Measurements from ENCODE around the gene TBC1D24. TPM values are rescaled to one million over a fixed set of nuclear protein-coding genes. Genes with fewer than 3 reads are reported as not detected.
"Not testable (repeated sequence)": the region's sequence is repeated elsewhere in the genome, so short reads cannot be mapped to it uniquely, and the experiment has no call there.

TBC1D24 gene
- 11.8 TPM for total RNA-seq
- long read RNA-seq, full-length matches to known transcripts = 3 of 8 reads
- long read RNA-seq, partial matches to known transcripts = 2 of 8 reads
- long read RNA-seq, other reads (novel, unspliced or antisense) = 3 of 8 reads

DNA sequence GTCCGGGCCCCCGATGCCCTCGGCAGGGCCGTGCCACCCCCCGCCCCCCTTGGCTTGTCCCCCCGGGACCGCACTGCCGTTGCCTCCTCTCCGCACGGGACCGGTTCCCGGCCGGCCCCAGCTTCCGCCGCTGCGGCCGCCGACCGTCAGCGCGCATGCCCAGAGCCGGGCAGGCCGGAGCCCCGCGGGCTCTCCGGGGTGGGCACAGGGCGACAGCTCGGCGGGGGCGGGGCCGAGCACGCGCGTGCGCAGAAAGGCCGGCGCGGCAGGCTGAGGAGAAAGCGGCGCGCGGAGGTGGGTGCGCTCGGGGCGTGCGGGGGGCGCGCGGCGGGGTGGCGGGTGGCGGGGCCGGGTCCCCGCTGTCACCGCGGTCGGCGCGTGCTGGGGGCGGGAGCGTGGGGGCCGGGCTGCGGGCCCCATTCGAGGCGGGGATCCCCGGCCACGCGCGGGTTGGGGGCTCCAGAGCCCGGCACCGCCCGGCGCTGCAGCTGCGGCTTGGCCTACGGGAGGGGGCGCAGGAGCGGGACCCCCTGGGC is at the start of gene TBC1D24:
TSS of gene TBC1D24 (plus strand) at position 251 of the 536 bp plus-strand sequence. CDS start 21,022 bp downstream, outside the sequence.
- intact Hi-C loops (cut with DNase I) = no loop called here
- ATAC-seq (ENCODE audit: poor library complexity) (peak; percentile 96), DNase-seq (peak; percentile 93)

DNA sequence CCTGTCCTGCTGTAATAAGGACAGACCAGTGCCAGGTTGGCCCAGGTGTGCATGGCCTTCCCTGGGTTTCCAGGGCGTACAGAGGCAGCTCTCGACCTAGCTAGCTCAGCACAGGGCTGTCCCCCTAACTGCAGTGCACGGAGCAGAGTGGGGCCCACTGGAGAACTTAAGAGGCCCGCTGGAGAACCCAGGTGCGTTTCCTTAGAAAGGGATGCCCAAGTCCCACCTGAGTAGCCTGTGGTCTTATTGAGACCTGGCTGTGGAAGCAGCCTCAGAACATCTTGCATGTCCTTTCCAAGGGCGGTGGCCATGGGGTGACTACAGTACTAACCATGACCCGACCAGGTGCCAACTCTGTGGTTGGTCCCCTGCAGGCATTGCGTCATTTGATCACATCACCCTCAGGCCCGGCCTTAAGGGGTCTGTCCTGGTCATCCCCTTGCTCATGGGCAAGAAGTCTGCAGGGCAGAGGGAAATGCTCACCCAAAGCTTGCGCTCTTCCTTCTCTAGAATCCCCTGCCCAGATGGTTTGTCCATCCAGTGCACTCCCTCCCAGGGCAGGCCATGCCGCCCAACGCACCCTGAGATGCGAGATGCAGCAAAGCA is 49.0 kb upstream of the TBC1D24 start:
- DNase-seq = no peak
- no peak for ATAC-seq (ENCODE audit: poor library complexity)
- intact Hi-C loops (cut with DNase I) = loop anchor here (10.0 kb wide), 1 partner anchor 81 kb away; the partner anchor contains the start of gene ABCA3

DNA sequence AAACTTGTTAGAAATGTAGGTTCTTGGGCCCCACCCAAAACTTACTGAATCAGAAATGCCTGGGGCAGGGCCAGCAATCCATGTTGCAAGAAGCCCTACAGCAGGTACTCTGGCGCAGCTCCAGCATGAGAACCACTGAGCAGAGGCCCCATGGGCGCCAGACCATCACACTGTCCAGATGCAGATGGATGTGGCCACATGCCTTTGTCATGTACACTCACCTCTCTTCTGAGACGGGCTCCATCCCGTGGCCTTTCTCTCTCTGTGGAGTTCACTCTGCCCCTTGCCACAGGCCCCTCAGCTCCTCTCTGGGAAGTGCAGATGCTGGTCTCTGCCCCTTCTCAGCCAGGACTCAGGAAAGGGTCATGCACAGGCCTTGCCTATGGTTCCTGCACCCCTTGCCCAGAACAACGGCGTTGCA is 48.0 kb upstream of the TBC1D24 start:
- DNase-seq = no peak
- intact Hi-C loops (cut with DNase I) = loop anchor here (10.0 kb wide), 1 partner anchor 82 kb away; the partner anchor contains the start of gene ABCA3

DNA sequence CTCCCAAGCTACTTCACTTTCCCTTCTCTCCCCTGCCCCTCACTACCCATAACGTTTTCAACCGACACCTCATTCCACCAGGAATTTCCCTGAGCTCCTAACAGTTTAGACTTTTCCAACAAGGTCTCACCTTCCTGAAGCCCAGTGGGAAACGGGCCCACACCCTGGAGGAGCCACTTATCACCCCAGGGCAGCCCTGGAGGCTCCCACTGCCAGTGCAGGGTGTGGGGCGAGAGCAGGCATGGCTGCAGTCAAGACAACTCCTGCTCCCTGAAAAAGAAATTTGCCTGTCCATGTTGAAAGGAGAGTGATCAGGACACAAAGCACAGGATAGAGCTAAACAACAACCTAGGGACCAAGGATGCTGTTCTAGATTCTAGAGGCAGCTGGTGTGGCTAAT is 47.4 kb upstream of the TBC1D24 start:
- ATAC-seq (ENCODE audit: poor library complexity) = no peak
- no peak for DNase-seq
- intact Hi-C loops (cut with DNase I) = loop anchor here (10.0 kb wide), 1 partner anchor 83 kb away; the partner anchor contains the start of gene ABCA3

More for the DNA sequence above, 48.0 kb upstream of the TBC1D24 start:
- no peak for ATAC-seq (ENCODE audit: poor library complexity)

DNA sequence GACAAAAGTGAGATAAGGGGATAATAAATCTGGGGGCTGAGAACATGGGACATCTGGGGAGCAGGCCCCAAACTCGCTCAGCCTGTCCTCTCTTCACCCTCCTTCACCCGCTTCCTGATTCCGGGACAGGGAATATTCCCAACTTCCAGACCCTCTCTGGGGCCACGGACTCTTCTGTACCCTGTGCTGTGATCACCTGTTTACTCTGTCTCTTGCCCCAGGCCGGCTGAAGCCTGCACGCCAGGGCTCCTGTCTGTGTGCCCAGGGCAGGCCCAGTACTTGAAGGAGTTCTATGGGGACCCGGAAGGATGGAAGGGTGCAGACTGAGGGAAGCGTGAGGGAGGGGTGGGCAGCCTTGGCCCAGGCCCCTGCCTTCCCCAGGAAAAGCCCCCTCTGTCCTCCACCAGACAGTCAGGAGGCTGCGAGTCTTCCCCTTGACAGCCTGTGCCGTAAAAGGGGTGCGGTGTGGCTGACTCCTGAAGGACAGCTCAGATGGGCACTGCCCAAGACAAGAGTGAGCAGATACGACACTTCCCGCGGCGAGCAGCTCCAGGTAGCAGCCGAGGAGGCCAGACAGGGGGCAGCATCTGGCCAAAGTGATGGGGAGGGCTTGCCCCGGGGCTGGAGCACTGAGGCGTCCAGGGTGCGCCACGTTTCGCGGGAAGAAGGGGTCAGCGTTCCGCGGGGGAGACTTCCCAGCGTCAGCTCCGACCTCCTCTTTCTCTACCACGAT is 46.7 kb upstream of the TBC1D24 start:
- intact Hi-C loops (cut with DNase I) = loop anchor here (10.0 kb wide), 1 partner anchor 83 kb away; the partner anchor contains the start of gene ABCA3
- DNase-seq (peak; percentile 49), ATAC-seq (ENCODE audit: poor library complexity) (peak; percentile 25)

DNA sequence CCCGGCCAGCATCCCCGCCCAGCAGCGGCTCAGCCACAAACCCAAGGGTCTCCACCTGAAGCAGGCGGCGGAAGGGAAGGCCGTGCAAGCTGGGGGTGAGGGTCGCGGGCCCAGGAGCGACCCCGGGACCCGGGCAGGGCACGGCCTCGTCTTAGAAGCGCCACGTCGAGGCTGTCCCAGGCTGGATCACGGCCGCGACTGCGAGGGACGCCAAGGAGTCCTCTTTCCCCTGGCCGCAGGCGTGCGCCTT is 46.2 kb upstream of the TBC1D24 start:
- intact Hi-C loops (cut with DNase I) = loop anchor here (10.0 kb wide), 1 partner anchor 84 kb away; the partner anchor contains the start of gene ABCA3
- ATAC-seq (ENCODE audit: poor library complexity) (peak; percentile 53), DNase-seq (no peak)

DNA sequence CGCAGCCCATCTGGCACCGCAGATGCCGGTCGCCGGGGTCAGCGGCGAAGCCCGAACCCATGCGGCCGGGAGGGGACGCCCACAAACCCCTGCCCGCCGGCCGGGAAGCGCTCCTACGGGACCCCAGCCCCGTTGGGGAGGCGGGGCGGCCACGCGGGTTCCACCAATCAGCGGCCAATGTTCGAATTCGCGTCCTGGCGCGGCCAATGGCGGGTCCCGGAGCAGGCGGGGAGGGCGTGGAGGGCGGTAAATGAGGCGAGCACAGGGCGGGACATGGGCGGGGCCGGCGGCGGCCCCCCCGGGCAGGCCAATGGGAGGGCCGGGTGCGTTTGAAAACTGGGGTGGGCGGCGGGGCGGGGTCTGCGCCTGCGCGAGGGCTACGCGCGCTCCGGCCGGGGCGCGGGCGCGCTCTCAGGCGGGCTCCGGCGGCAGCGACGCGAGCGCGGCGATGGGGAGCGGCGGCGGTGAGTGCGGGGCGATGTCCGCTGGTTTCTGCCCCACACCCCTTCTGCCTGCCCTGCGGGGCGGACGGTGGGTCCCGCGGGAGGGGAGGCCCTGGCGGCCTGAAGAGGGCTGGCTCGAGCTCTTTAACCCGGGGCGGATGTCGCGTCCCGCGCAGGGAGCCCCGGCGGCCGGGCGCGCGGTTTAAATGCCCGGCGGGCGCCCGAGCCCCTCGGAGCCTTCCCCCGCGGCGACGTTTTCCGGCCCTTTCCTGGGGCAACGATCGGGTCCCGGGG is 45.7 kb upstream of the TBC1D24 start, which contains the start of gene CCNF:
TSS of gene CCNF (plus strand) at position 414 of the 737 bp plus-strand sequence. CDS start at position 449, 35 bp downstream.
- intact Hi-C loops (cut with DNase I) = loop anchor here (10.0 kb wide), 1 partner anchor 84 kb away; the partner anchor contains the start of gene ABCA3
- DNase-seq (peak; percentile 99), ATAC-seq (ENCODE audit: poor library complexity) (peak; percentile 98)

DNA sequence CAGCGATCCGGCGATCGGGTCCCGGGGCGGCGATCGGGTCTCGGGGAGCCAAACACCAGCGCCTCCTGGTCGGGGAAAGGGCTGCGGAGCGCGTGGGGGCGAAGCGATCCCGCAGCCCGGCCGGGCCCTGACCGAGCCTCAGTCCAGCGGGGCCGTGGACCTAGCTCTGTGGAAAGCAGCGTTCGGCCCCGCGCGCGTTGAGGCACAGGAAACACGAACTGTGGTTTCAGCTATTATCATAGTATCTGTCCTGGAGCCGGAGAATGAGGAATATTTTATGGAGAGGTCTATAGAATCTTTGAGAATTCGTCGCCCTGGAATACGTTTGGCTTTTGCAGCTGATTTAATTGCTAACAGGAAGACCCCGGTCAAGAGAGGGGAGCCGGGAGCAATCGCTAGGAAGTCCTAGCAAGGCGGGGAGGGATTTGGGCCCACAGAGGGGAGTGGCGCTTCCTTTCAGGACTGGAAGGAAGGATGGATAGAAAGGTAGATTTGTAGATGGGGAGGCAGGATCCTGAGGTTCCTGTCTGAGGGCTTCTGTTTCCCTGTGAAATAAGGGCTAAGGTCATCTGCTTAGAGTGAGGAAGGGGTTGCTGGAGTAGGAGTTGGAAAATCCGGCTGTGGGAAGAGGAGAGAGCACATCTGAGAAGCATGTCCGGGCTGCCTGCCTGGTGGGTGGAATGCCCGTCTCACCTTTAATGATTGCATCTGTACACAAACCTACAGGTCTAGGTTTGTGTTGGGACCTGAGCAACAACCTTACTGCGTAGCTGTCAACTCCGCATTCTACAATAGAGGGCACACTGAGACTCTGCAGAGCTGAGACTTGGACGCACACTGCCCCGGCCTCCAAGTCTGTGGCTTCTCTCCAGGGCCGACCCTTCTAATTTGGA is 44.9 kb upstream of the TBC1D24 start:
- ATAC-seq (ENCODE audit: poor library complexity) (peak; percentile 5), DNase-seq (no peak)
- intact Hi-C loops (cut with DNase I) = loop anchor here (10.0 kb wide), 1 partner anchor 85 kb away; the partner anchor contains the start of gene ABCA3

DNA sequence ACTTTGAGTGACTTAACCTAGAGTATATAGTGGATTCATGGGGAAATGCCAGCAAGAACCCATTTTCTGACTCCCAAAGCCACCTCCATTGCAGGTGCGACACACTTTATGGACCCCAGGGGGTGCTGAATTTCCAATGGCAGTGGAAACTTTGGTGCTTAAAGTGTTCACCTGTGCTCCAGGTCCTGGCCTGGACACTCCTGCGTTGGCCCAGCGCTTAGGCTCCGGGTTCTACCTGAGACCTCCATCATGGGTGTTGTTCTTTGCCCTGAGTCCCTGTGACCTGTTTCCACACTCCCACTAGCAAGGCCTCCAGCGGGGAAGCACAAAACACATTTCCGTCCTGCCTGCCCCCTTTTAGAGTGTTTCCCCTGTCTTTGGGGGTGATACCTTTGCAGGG is 42.6 kb upstream of the TBC1D24 start:
- intact Hi-C loops (cut with DNase I) = no loop called here
- DNase-seq (no peak), ATAC-seq (ENCODE audit: poor library complexity) (no peak)

DNA sequence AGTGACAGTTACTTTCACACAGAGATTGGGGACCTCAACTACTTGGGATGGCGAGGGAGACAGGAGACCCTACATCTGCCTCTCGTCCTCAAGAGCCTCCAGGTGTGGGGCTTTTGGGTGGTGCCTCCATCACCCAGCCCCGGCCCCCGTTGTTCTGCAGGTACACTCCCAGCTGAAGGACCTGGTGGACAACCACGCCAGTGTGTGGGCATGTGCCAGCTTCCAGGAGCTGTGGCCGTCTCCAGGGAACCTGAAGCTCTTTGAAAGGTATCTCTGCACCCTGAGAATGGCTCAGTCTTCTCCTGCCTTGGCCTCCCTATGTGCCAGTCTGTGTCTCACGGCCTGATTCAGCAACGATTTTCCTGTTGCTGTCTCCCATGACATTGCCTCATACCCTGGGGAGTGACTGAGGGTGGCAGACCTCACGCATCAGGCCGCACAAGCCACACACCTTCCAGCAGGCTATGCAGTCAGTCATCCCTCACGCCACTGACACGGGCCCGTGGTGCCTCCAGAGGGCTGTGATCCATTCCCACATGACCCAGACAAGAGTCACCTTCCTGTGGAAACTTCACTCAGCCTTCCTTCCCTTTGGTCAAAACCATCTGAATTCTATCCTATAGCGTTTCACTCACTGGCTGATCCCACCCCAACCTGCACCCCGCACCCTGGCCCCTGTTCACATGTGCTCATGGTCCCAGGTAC is 42.0 kb upstream of the TBC1D24 start:
- DNase-seq (no peak), ATAC-seq (ENCODE audit: poor library complexity) (no peak)
- intact Hi-C loops (cut with DNase I) = no loop called here

DNA sequence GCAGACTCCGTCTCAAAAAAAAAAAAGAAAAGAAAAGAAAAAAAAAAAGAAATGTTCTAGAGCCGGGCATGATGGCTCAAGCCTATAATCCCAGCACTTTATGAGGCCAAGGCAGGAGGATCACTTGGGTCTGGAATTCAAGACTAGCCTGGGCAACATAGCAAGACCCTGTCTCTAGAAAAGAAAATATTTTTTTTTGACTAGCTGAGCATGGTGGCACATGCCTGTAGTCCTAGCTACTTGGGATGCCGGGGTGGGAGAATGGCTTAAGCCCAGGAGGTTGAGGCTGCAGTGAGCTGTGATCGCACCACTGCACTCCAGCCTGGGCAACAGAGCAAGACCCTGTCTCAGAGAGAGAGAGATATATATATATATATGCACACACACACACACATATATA is 39.7 kb upstream of the TBC1D24 start:
- ATAC-seq (ENCODE audit: poor library complexity); DNase-seq; intact Hi-C loops (cut with DNase I): not testable (repeated sequence)

DNA sequence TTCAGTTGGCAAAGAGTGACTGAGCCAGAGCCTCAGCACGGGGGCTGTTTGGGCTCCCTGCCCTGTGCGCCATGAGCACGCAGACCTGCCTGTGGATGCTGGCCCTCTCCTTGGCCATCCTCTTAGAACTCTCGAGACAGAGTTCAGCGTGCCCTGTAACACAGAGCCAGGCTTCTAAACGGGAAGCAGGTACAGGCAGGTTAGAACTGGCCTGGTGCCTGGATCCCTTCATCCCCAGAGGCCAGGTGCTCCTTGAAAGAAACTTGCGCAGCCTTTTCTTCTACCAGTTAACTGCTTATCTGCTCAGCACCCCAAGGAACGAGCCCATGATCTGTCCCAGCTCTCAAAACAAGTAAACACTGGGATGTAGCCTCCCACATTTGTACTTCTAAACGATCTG is 38.8 kb upstream of the TBC1D24 start:
- DNase-seq (no peak), ATAC-seq (ENCODE audit: poor library complexity) (no peak)
- intact Hi-C loops (cut with DNase I) = no loop called here

DNA sequence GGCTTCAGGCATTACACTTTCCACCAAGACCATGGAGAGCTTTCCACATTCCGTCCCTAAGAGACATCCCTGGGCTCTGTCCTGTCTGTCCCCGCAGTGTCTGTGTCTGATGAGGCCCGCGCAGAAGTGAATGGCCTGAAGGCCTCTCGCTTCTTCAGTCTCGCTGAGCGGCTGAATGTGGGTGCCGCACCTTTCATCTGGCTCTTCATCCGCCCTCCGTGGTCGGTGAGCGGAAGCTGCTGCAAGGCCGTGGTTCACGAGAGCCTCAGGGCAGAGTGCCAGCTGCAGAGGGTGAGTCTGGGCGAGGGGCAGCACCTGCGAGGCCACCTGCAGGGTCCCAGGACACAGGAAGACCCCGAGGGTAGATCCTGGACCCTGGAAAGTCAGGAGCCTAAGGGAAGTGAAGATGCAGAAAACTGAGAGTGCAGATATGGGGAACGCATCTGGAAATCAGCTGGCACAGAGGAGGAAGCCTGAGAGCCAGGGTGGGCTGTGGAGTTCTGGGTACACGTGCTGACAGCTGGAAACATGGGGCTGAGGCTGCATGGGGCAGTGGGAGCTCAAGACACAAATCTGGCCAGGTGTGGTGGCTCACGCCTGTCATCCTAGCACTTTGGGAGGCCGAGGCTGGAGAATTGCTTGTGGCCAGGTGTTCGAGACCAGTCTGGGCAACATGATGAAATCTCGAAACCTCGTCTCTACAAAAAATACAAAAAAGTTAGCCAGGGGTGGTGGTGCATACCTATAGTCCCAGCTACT is 37.7 kb upstream of the TBC1D24 start:
- intact Hi-C loops (cut with DNase I) = no loop called here
- no peak for DNase-seq
- ATAC-seq (ENCODE audit: poor library complexity) = no peak

DNA sequence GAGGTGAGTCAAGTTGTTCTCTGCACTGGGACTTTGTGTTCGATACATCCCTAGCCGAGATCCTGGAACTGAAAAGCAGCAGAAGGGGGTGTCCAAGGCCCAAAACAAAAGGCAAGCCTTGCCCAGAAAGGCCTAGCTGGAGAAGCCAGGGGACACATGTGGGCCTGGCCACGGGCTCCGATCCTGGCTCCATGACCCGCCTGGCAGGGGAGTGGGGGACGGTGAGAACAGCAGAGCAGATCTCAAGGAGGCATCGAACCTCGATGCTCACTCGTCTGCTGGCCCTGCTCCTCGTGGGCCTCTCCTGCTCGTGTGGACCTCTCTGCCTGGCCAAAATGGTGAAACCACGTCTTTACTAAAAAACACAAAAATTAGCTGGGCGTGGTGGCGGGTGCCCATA is 36.8 kb upstream of the TBC1D24 start:
- intact Hi-C loops (cut with DNase I) = no loop called here
- ATAC-seq (ENCODE audit: poor library complexity) = no peak
- peak; percentile 21 for DNase-seq

DNA sequence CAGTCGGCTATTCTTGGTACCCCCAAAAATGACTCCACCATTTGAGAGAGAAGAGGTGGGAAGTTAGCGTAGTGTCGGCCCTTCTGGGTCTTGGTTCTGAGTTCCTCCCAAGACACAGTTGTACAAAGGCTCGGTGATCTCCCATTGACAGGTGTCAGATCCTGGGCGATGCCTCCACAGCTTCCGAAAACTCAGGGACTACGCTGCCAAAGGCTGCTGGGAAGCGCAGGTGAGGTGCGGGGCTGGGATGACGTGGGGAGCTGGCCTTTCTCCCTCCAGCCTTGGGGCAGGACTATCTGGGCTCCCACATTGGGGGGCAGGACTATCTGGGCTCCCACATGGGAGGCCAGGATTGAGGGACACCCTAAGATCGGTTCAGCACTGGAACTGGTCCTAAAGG is 35.3 kb upstream of the TBC1D24 start:
- ATAC-seq (ENCODE audit: poor library complexity) (no peak), DNase-seq (no peak)
- intact Hi-C loops (cut with DNase I) = no loop called here

DNA sequence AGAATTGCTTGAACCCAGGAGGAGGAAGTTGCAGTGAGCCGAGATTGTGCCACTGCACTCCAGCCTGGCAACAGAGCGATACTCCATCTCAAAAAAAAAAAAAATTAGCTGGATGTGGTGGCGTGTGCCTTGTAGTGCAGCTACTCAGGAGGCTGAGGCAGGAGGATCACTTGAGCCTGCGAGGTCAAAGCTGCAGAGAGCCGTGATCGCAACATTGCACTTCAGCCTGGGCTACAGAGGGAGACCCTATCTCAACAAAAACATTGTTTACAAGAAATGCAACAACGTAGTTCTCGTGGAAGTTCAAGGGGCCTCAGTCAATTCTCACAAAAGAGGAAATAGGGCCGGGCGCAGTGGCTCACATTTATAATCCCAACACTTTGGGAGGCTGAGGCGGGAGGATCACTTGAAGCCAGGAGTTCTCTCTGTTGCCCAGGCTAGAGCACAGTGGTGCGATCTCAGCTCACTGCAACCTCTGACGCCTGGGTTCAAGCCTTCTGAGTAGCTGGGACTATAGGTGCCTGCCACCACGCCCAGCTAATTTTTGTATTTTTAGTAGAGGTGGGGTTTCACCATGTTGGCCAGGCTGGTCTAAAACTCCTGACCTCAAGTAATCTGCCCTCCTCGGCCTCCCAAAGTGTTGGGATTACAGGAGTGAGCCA is 33.7 kb upstream of the TBC1D24 start:
- ATAC-seq (ENCODE audit: poor library complexity); DNase-seq; intact Hi-C loops (cut with DNase I): not testable (repeated sequence)

Measured in Right ventricle myocardium superior (tissue), 1 donor.